CD4-positive, alpha-beta T cell treated with Interferon gamma for 1 hour (primary cell): ENCODE measurements around the gene ATE1.
"Not testable (repeated sequence)": the region's sequence is repeated elsewhere in the genome, so short reads cannot be mapped to it uniquely, and the experiment has no call there.

Source experiments
- DNase-seq: peaks from one replicate; pipeline ENCODE4 v3.0.0-alpha.2; 2020

The ATE1 gene

GRCh38 chr10:121774813-121775212, 153.0 kb downstream of the ATE1 start:
- DNase-seq = no peak

GRCh38 chr10:121774404-121774803, 153.4 kb downstream of the ATE1 start:
- no peak for DNase-seq

DNA sequence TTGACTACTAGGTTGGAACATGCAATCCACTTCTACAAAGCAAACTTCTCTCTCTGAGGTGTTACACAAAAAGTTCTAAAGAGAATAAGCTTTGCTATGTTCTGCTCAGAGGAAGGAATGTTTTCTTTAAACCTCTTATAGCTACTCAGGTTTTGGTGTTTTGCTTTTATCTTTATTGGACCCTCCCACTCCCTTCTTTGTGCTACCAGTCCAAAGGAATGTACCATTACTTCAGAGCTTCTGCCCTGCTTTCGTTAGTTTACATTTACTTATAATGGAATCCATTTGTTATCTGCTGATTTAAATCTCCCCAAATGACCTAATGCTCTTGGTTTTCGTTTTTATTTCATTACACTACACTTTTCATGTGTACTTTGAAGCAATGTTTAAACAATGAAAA, 154.9 kb downstream of the ATE1 start:
- no peak for DNase-seq

- DNase-seq = no peak
Observed at GRCh38 chr10:121772406-121772805, 155.4 kb downstream of the ATE1 start.

DNA sequence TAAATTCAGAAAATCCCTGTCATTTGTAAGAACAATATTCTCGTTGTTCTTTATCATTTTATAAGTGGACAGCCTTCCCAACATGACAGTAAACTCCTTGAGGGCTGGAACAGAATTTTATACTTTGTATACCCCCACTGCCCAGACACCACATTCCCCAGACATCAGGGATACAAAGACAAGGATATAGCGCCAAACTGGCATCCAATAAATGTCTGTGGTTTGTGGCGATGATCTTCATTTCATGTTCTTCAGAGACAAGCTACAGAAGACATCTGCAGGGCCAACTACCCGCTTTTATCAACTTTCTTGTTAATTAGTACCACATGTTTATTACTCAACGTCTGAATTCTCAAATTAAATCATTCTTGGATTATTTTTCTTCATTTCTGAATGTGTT, 155.9 kb downstream of the ATE1 start:
- no peak for DNase-seq

- DNase-seq = no peak
Observed at GRCh38 chr10:121766426-121766825, 161.4 kb downstream of the ATE1 start.

DNA sequence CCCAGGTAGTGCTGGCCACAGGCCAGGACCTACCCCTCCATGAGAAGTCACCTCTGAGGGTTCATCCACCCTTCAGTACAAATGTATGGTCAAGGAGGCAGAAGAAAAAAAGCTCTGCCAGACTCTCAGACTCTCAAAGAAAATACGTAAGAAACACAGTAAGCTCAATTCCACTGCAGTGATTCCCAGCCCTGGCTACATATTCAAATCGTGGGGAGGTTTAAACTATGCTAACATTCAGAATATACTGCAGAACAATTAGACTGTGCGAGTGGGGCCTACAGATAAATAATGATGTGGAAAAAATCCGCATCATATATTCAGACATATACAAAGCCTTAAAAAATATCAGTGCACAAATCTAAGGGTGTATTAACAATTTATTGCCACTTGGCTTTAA, 162.6 kb downstream of the ATE1 start:
- DNase-seq = no peak

- no peak for DNase-seq
Observed at GRCh38 chr10:121764233-121764942, 163.4 kb downstream of the ATE1 start.

DNA sequence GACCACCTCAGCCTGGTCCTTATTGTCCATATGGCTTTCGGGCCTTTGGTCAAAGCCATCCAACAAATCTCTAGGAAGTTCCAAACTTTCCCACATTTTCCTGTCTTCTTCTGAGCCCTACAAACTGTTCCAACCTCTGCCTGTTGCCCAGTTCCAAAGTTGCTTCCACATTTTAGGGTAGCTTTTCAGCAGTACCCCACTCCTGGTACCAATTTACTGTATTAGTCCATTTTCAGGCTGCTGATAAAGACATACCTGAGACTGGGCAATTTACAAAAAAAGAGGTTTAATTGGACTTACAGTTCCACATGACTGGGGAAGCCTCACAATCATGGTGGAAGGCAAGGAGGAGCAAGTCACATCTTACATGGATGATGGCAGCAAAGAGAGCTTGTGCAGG, 170.6 kb downstream of the ATE1 start:
- not testable (repeated sequence) for DNase-seq

- DNase-seq = not testable (repeated sequence)
Observed at GRCh38 chr10:121755496-121755895, 172.3 kb downstream of the ATE1 start.

DNA sequence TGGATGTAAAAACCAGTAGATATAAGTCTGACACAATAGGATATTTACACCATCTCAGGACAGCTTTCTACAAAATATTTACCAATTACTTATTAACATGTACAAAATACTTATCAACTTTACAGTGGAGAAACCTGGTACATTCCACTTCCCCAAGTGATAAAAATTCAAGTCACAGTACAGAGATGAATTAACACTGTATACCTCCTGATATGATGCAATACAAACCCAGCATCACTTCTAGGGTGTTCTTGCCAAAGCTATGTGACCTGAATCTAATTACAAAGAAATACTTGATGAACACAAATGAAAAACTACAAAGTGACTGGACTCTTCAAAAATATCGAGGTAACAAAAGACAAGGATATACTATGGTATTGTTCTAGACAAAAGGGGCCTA, 173.2 kb downstream of the ATE1 start:
- DNase-seq = no peak

- no peak for DNase-seq
Observed at GRCh38 chr10:121753726-121754476, 173.9 kb downstream of the ATE1 start.

GRCh38 chr10:121751191-121751760, 176.6 kb downstream of the ATE1 start:
- no peak for DNase-seq

DNA sequence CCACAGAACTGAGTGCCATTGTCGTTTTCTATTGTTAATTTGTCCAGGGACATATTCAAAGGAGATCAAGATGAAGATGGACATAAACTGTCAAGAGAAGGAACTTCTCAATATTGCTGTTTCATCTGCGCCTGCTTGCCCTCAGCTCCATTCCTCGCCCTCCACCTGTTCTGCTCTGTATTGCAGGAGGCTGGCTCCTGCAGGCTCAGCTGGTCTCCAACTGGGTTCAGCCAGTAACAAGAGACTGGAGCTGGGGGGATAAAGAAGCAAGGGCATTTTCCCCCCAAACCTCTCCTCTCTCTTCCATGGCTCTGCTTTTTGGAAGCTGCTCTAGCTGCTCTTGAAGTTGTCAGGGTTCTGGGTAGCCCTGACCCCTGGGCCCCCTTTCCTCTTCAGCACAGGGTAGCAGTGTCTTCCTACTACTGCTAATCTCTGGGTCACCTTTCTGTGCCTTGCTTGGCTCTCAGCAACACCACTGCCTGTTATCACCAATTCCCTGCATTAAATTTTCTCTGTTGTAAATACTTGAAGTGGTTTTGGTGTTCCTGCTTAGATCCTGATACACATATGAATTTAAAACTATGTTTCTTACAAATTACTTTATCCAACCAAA, 180.6 kb downstream of the ATE1 start:
- DNase-seq = no peak

- DNase-seq = no peak
Observed at GRCh38 chr10:121741248-121741792, 186.5 kb downstream of the ATE1 start.

GRCh38 chr10:121740069-121740468, 187.8 kb downstream of the ATE1 start:
- DNase-seq = no peak

GRCh38 chr10:121739114-121739513, 188.7 kb downstream of the ATE1 start:
- no peak for DNase-seq

- DNase-seq = no peak
Observed at GRCh38 chr10:121736315-121737130, 191.3 kb downstream of the ATE1 start.

DNA sequence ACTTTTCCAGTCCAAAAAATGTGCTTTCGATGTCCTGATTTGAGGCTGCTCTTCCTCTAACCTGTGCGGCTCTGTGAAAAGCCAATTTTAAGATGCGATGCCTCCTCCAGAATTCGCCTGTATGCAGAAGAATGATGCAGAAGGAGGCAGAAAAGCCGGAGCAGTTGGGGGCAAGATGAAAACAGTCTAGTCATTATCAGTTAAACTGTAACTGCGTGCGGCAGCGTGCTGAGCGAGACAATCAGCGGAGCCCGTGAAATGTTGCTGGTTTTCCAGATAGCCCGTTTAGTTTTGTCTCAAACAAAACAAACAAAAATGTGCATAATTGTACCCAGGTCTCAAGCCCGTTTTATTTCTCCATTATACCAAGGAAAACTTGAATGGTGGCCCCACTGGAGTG, 192.6 kb downstream of the ATE1 start:
- DNase-seq = no peak

GRCh38 chr10:121734589-121735045, 193.2 kb downstream of the ATE1 start:
- DNase-seq = no peak

DNA sequence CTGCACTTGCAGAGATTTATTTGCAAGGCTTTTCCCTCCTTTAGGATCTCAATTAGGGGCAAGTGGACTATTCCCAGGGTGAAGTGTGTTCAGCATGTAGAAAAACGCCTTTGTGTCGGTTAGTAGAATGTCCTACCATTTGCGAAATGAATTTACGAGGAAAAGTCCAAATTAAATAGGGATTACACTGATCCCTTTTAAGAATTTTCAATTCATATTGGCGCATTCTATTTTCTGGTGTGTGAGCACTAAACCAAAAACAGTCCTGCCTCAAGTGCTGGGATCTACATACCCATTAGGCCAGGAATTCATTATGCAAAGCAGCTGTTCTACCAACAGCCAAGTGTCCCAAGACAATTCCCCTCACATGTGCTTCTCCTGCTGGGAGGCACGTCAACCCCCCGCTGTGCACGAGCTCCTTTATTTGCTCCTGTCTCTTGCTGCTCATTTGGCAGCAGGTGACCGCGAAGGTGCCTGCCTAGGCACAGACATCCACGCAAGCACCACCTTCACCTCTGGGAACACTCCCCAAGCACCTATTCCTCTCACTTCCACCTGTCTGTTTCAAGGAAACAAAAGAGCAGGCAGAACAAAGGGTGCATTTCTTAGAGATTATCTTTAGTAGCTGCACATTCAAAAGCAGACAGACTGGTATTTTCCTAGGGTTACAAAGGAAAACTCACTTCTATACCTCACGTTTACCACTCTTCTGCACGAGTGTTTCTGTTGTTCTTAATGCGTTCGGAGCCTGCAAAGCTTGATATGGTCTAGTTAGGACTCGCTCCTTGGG, 195.0 kb downstream of the ATE1 start:
- DNase-seq = no peak

- DNase-seq = no peak
Observed at GRCh38 chr10:121732172-121732571, 195.7 kb downstream of the ATE1 start.
